ENCODE data around the gene PTRH1.

DNA sequence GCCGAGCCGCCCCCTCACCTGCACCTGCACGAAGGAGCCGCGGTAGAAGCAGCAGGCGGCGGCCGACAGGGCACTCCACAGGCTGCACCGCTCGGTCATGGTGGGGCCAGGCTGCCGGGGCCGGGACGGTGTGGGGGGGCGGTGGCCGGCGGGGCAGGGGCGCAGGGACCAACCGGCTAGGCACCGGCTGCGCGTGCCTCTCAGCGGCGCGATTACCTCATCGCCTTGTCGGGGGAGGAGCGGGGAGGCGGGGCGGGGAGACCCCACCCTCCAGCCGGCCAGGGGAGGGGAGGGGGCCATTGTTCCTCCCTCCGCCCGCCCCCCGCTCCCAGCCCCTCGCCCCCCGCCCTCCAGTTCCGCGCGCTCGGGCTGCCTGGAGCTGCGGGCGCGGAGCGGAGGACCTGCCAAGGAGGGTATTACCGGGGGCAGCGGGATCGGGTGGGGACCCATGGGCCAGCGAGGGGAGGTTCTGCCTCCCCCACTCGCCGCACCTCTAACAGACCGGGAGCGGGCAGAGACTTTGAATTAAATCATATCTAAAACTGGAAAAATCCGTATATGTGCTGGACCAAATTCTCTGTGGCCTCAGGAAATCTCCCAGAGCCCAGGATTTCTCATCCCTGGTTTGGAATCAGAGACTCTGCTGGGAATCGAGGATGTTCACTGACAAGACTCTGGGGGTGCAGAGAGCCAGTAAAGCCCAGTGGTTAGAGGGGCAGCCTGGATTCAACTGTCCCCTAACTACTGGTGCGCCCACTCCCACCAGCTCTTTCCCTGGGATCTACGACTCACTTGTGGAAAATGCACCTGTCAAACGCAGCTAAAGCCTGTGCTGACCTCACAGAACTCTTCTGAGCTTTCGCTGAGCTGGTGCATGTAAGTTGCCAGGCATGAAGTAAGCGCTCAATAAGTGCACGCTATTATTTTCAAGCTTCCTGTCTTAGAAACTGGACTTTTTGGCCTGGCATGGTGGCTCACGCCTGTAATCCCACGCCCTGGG, 39.9 kb upstream of the PTRH1 start:
- TF ChIP-seq, protein P1, sequence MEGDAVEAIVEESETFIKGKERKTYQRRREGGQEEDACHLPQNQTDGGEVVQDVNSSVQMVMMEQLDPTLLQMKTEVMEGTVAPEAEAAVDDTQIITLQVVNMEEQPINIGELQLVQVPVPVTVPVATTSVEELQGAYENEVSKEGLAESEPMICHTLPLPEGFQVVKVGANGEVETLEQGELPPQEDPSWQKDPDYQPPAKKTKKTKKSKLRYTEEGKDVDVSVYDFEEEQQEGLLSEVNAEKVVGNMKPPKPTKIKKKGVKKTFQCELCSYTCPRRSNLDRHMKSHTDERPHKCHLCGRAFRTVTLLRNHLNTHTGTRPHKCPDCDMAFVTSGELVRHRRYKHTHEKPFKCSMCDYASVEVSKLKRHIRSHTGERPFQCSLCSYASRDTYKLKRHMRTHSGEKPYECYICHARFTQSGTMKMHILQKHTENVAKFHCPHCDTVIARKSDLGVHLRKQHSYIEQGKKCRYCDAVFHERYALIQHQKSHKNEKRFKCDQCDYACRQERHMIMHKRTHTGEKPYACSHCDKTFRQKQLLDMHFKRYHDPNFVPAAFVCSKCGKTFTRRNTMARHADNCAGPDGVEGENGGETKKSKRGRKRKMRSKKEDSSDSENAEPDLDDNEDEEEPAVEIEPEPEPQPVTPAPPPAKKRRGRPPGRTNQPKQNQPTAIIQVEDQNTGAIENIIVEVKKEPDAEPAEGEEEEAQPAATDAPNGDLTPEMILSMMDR (IDR thresholded peaks at IDR 0.05; ENCODE audit: low read length) = no peak
- TF ChIP-seq EZH2 (IDR thresholded peaks at IDR 0.05; ENCODE audit: borderline replicate concordance, low read length) = no peak

Data from OCI-LY1 (cell line).